Erythroblast (primary cell): ENCODE measurements around the gene TIAL1.
"Not testable (repeated sequence)": the region's sequence is repeated elsewhere in the genome, so short reads cannot be mapped to it uniquely, and the experiment has no call there.

Experiments
- GATA1 ChIP-seq: IDR thresholded peaks from 2 replicates; pipeline ENCODE4 v1.6.1; 2011; ENCODE audit warnings: low read depth, mild to moderate bottlenecking, control low read depth, low read length, moderate library complexity
- POLR2A ChIP-seq: IDR thresholded peaks from 2 replicates; pipeline ENCODE4 v1.6.1; 2011; ENCODE audit warnings: mild to moderate bottlenecking, low read length

- TF ChIP-seq POLR2A, GATA1: not testable (repeated sequence)
Measured at GRCh38 chr10:119532251-119532650, 64.5 kb downstream of the TIAL1 start.
